CD4-positive, alpha-beta T cell treated with Interferon gamma for 1 hour (primary cell): ENCODE data around the gene MRTFA.
A peak's percentile ranks its signal among the peaks of the same experiment; 100 is the strongest.
"Not testable (repeated sequence)": the region's sequence is repeated elsewhere in the genome, so short reads cannot be mapped to it uniquely, and the experiment has no call there.

ENCODE experiments used
- DNase-seq: peaks from one replicate; pipeline ENCODE4 v3.0.0-alpha.2; 2020

The MRTFA gene

DNA sequence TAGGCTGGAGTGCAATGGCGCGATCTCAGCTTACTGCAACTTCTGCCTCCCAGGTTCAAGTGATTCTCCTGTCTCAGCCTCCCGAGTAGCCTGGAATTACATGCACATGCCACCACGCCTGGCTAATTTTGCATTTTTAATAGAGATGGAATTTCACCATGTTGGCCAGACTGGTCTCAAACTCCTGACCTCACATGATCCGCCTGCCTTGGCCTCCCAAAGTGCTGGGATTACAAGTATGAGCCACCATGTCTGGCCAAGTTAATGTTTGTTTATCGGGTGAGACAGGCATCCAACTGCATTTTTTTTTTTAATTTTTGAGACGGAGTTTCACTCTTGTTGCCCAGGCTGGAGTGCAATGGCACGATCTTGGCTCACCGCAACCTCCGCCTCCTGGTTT lies 20.1 kb upstream of the MRTFA start:
- not testable (repeated sequence) for DNase-seq

DNA sequence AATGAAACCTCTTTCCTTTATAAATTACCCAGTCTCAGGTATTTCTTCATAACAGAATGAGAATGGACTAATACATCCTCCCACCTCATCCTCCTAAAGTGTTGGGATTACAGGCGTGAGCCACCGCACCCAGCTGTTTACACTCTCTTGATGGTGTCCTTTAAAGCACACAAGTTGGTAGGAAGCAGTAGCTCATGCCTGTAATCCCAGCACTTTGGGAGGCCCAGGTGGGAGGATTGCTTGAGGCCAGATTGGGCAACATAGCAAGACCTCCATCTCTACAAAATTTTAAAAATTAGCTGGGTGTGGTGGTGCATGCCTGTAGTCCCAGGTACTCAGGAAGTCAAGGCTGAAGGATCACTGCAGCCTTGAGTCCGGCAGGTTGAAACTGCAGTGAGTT lies 19.4 kb upstream of the MRTFA start:
- not testable (repeated sequence) for DNase-seq

DNA sequence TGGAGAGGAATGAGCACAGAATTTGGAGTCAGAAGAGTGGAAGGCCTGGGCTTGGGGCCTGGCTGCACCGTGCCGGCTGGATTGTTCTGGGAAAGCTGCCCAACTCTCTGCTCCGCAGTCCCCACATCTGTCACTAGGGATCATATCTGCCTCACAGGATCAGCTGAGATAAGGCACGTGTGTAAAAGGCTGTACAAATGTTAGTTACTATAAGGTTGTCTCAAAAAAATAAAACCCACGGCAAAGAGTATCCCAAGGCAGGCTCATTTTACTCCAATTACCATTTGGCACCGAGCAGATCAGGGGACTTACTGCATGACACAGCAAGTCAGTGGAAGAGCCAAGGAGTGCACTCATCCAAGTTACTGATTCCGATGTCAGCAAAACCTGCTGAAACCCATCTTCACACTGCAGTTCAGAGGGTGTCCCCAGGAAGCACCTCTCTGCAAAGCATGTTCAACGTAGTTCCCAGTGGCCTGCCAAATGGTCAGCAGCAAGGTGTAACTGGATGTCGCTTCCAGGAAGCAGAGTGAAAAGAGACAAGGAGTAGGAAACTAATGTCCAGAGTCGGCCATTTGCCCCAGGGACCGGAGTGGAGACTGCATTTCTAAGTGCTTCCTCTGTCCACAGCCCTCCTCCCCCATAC lies 18.1 kb upstream of the MRTFA start:
- no peak for DNase-seq

DNA sequence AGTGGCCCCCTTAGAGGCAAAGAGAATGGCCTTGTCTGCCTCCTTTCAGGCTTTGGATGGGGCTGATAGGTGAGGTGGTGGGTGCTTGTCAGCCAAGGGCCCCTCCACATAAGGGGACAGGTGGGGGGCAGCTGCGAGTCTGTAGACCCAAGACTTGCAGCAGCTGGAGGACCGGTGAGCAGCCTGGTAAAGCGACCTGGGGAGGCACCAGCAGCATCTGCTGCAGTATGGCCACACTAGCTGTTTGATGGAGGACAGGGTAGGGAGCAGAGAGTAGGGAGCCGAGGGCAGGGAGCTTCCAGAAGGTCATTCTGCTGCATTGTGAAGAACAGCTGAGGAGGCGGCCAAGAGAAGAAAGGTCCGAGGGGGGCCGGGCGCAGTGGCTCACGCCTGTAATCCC lies 16.8 kb upstream of the MRTFA start:
- no peak for DNase-seq

DNA sequence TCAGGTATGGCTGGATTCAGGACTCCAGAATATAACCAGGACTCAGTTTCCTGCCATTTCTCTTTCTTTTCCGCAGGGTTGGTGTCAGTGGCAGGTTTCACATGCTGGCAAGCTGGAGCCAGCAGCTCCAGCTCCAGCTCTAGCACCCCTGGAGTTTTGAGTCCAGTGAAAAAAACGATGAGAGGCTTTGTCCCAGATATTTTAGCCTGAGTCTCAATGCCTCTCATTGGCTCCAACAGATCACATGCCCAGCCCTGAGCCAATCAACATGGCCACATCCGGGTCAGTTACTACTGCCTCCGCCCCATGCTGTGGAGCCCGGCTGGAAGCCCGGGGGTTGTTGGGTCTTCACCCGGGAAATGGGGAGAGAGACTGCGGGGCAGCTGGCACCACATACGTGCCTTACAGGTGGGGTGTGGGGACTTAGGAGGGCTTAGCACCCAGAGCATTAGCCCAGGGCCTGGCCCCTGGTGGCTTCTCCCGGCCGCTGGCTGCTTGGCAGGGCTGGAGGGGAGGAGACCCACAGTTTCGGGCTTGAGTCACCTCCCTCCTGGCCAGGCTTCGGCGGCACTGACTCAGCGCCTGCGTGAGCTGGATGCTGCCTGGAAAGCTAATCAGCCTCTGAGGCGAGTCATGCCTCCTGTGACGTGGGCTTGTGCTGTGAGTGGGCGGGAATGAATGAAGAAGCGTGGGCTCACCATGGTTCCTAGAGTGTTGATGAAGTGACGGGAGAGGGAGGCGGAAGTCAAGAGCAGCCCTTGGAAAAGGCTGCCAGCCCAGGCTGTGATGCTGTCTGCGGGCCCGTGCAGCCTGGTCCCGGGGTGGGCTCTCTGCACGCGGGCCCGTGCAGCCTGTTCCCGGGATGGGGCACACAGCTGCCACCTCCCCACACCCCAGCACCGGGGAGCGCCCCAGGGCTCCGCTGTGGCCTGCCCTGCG lies 15.3 kb upstream of the MRTFA start:
- DNase-seq = peak; percentile 81

DNA sequence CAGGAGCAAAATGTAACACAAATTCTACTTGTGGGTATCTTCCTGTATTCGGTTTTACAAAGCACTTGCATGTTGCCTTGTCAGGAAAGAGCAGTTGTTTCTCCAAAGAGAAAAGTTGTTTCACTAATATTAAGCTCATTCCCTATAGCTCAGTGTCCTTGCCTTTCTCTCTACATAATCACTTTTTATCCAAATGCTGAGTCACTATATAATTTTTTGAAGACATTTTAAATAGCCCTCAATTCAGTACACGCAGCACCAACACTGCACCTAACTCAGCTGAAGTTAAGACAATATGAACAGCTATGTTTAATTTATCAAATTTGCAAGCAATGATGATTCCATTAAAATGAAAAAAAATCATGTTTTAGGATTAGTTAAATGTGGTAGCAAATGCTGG lies 14.5 kb upstream of the MRTFA start:
- DNase-seq = no peak

DNA sequence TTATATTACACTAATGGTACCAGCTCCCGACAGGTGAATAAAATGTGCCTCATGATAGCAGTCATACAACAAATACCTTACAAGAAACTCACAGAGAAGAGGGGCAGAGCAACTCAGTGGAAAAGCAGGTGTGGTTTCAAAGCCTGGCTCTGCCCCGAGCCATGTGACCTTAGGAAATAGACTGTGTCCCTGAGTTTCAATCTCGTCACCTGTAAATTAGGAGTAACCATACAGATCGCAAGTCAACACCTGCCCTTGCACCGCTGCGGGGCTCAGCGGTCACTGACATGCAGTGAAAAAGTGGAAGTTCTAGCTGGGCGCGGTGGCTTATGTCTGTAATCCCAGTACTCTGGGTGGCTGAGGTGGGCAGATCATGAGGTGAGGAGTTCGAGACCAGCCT lies 11.9 kb upstream of the MRTFA start:
- DNase-seq = no peak

DNA sequence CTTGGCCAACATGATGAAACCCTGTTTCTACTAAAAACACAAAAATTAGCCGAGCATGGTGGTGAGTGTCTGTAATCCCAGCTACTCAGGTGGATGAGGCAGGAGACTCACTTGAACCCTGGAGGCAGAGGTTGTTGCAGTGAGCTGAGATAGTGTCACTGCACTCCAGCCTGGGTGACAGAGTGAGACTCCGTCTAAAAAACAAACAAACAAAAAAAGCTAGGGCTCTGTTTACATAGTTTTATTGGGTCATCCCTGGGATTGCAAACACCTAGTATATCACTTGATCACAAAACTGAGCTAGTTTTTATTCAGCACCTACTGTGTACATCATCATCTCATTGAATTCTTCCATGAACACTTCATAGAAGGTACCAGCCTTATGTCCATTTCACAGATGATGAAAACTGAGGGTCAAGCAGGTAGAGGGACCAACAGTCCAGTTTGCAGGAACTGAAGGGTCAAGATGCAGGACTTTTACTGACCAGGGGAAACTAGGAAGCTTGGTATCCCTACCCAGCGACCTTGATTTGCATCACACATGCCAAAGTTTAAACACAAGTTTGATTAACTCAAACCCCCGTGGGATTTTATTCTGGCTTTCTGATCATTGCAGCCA lies 9.2 kb upstream of the MRTFA start:
- no peak for DNase-seq

DNA sequence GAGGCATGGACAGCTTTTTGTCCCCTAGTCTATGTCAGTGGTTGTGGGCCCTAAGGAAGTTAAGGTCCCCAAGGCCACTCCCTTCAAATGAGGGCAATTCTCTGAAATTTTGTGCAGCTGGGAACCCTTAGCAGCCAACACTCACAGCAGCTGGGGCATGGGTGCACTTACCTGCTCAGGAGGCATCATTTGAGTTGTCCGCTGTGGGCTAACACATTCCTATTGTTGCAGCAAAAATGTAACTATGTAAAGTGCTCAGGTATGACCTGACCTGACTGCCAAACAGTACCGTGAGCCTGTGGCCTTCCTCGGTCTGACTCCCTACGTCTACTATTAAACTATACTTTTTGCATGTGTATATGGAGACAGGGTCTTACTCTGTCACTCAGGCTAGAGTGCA lies 5.8 kb upstream of the MRTFA start:
- DNase-seq = no peak

DNA sequence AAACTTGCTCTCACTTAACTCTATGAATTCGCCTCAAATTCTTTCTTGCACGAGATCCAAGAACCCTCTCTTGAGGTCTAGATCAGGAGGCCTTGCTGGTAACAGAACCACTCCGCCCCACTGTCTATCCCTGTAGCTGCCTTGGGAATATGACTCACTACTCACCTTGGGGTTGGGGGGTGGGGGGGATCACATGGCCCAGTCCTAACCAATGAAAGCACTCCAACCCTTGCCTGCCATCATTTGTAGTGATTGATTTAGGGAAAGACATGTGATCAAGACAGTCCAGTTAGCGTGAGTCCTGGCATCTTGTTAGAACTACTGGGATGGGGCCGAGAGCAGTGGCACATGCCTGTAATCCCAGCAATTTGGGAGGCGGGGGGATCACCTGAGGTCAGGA lies 4.8 kb upstream of the MRTFA start:
- no peak for DNase-seq

DNA sequence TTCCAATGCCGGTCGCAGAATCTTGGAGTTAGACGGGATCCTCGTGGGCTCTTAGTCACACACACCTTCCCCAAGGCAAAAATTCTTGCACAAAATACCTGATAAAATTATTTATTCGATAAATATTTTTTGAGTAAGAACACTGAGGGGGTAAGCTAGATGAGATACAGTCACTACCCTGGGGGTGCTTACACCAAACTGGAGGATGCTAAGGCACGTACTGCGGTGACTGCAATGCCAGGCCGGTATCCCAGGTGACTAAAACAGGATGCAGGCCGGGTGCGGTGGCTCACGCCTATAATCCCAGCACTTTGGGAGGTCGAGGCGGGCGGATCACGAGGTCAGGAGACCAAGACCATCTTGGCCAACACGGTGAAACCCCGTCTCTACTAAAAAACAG lies 1.7 kb upstream of the MRTFA start:
- DNase-seq = no peak

DNA sequence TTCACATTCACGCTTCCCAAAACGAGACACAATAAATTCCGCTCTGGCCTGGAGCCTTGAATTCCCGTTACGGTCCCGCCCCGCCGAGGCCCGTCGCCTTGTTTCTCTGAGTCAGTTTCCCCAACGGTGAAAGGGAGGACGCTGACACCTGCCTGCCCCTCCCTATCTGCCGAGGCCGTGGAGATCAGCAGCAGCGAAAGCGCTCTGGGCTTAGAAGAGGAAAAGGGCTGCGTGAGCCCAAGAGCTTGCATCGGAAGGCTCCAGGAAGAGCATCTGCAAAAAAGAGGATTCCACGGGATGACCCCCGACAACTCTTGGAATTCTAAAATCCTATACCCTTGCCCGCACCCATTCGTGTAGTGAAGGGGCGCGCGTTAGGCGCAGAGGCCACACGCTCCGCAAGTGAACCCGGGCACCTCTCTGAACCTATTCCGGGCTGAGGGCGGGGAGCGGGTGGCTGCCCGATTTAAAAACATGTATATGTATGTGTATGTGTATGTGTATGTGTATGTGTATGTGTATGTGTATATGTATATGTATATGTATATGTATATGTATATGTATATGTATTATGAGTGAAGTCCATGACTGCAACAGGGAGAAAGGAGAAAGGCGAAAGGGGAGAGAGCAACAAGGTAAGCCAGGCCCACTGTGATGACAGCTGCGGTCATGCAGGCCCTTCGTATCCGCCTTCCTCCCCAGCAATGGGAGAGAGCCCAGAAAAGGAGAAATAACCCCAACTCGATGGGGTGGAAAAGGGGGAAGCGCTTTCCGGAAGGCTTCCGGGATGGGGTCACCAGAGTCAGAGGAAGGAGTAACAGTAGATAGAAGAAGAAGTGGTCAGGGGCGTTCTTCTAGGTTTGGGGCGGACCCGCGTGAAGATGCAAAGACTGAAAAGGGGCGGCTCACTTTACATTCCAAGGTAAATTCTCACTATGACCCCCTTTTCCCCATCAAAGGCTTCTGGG lies 948 bp upstream of the MRTFA start:
- peak; percentile 51 for DNase-seq

DNA sequence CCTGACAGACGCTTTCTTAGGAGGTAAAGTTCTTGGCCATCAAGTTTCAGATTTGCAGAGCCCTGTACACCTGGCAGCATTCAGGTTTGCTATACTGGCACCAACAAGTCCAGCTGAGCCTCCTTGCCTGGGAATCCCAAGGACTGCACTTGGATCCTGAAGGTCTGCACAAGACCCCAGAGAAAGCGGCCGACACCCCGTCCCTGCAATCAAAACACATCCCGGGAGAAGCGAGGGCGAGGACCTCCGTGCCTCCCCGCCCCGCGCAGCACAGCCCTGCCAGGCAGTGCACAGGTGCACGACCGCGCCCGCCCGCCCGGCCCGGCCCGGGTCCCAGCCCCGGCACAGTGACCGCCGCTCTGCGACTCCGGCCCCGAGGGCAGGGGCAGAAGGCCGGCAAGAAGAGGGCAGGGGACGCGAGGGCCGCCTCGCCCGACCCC lies 559 bp downstream of the MRTFA start:
- DNase-seq = no peak

DNA sequence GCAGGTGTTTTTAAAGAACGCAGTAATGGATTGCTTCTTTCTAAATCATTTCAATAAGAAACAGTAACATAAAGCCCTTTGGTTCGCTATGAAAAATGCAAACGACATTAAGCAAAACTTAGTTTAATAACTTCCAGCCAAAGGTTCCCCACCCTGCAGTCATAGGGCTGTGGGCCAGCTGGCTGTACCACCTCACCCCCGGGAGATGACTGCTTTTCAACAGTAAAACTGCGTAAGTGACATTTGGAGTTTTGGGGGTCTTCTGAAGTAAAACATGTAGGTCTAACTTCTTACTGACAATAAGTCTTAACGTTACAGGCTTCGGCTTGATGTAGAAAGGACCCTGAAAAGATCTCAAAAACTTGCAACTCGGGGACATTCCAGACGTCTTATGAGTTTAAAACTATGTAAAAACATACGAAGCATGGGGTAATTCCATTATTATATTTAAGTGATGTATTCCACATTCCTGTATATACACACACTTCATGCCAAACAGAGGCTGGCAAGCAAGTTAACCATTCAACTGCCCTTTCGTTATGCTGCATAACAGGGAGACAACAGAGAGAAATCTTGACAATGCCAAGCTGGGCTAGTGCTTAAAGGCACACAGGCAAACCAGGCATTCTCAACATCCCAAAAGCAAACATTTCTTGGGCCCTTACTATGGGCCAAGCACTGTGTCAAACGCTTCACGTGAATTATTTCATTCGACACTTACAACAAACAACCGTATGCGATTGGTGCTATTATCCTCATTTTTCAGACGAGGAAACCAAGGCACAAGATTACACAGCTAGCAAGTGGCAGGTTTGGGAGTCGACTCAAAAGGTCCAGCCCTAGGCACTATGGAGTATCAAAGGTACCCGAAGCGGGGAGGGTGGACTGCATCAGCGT lies 1.2 kb downstream of the MRTFA start:
- DNase-seq = no peak

DNA sequence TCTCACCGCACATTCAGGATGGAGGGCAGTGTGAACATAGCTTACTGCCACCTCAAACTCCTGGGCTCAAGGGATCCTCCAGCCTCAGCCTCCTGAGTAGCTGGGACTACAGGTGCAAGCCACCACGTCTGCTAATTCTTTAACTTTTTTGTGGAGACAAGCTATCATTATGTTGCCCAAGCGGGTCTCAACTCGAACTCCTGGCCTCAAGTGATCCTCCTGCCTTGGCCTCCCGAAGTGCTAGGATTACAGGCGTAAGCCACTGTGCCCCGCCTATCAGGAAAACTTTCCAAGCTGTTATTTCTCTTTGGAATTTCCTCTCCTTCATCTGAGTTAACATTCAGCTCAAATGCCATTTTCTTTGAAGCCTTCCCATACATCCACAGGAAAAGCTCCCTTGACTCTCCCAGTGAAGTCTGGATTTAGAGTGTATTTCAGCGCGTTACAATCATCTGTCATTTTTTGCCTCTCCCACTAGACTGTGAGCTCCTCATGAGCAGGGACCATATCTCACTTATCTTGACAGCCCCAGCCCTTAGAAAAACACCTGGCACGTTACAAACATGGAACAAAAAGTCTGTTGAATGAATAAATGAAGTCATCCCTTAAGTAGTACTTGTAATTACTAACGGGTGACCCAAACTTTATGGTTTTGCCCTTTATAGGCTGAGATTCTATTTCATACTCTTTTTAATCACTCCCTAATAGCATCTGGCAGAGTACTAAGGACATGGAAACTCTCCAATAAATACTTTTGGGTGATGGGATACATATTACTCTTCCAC lies 2.2 kb downstream of the MRTFA start:
- DNase-seq = no peak

DNA sequence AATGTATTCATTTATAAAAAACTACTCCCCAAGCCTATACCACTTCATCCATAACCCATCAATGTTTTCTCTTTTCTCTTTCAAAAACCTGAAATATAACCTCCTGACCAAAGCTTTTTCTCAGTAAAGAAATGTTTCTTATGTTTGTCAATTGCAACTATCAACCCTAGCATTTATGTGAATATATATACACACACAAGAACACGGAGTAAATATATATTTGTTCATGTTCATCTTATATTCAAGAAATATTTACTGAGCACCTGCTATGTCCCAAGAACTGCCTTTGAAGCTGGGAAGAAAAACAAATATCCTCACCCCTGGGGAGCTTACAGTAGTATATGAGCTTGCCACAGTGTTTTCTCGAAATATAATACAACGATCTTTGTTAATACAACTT lies 3.5 kb downstream of the MRTFA start:
- no peak for DNase-seq

DNA sequence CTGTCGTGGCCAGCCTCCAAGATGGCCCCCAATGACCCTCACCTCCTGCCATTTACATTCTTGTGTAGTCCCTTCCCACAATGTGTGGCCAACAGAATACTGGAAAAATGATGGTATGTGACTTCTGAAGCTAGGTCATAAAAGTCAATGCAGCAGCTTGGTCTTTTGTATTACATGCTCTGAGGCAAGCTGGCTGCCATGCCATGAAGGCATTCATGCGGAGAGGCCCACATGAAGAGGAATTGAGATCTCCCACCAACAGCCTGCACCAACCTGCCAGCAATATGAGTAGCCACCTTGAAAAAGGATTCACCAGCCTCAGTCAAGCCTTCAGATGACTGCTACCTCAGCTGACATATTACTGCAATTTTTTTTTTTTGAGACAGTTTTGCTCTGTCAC lies 4.6 kb downstream of the MRTFA start:
- no peak for DNase-seq

DNA sequence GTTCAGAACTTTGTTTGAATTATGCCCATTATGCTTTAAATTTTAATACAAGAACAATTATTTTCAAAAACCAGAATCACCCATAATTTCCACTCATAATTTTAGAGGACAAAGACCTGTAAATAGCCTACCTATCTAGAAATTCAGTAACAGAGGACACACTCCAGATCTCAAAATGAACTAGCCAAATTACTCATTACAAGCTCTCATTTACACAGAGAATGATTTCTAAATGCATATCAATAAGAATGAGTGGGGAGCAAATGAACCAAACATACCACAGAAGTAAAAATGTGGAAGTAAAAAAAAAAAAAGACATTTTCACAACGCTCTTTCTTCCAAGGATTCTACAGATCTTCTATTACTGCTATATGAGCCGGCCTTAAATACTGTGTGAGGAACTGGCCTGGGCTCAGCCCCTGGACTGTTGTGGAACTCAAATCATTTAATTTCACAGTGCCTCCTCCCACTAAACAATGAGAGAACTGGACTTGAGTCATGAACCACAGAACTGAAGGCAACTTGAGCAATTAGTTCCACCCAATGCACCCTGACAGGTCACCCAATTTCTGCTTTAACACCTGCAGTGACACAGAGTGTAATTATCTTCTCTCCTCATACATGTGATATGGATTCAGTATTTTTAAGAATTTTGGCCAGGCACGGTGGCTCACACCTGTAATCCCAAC lies 8.0 kb downstream of the MRTFA start:
- no peak for DNase-seq

DNA sequence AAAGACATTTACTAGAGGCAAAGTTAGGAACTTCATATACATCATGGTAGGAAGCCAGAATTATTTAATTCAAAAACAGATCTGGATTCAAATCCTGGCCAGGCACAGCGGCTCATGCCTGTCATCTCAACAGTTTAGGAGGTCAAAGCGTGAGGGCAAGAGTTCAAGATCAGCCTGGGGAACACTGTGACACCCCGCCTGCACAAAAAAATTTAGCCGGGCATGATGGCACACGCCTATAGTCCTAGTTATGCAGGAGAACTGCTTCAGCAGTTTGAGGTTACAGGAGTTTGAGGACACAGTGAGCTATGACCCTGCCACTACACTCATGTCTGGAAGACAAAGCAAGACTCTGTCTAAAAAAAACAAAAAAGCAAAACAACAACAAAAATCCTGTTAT lies 8.9 kb downstream of the MRTFA start:
- DNase-seq = no peak

DNA sequence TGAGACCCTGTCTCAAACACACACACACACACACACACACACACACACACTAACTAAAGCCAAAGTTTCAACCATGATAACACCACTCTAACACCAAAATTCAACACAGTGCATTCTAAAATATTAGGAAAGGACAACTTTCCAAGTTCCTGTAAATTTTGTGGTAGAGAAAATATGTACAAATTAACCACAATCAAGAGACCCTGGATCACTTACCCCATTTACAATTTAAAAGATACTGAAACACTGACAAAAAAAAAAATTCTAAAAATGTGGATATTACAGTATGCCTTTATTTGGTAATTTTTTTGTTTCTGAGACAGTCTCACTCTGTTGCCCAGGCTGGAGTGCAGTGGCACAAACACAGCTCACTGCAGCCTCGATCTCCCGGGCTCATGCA lies 9.7 kb downstream of the MRTFA start:
- DNase-seq = no peak
